ENCODE measurements around the gene TRMT44.

TRMT44 gene

DNA sequence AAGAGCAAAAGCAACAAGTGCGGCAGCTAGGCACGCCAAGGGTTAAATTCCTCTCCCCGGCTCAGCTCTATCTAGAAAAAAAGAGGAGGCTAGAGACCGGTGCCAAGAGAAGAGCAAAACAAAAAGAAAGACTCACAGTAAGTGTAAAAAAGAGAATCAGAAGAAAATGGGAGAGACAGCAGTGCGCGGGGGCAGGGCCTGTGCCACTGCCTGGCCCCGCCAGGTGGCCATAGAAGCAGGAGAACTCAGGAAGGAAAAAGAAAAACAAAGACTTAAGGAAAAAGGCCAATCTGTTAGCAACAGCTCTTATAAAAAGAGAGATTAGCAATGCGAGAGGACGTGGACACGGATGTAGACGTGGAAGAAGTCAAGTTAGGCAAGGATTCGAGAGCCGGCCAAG lies 3.3 kb upstream of the TRMT44 start:
- DNase-seq: no peak

GRCh38 chr4:8438743-8439142 lies 1.8 kb upstream of the TRMT44 start:
- DNase-seq: no peak

DNA sequence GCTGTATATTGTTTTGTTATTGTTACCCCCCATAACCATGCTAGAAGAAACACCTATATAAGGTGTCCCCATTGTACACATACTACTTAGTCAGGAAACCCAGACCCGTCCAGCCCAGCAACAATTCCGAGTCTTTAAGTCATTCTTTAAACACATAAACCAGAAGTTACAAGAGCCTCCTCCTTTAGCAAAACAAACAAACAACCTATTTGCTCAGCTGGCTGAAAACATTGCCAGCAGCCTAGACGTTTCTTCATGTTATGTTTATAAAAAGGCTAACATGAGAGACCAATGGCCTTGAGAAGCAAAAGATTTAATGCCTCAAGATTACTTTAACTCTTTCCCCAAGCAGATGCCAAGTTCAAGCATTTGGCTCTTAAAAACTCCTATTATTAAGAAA lies 1.4 kb upstream of the TRMT44 start:
- no peak for DNase-seq

GRCh38 chr4:8439914-8440491 lies 574 bp upstream of the TRMT44 start:
- DNase-seq: peak; percentile 3

DNA sequence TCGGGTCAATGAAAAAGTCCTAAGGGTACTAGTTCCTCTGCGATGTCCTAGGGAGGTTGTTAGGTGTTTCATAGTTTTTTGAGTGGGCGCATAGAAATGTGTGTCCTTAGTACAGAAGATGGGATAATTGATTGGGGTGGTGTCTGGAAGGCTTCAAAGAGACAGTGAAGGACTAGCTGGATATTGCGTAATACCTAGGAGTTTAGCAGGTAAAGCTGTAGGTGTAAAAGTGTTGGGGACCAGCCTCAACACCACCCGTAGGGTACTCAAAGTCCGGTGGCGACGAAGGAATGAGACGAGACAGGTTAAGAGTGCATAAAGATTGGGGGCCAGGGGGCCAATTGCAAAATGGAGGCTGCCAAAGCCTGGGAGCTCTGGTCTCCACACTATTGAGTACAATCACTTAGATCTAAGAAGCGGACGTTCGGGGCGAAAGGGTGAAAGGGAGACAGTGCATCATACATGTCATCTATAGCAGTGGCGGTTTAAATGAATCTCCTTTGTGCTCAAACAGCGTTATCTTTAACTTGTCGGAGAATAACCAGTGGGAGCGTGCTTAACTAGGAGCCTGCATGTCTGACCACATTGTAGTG lies 1.0 kb downstream of the TRMT44 start:
- no peak for DNase-seq

DNA sequence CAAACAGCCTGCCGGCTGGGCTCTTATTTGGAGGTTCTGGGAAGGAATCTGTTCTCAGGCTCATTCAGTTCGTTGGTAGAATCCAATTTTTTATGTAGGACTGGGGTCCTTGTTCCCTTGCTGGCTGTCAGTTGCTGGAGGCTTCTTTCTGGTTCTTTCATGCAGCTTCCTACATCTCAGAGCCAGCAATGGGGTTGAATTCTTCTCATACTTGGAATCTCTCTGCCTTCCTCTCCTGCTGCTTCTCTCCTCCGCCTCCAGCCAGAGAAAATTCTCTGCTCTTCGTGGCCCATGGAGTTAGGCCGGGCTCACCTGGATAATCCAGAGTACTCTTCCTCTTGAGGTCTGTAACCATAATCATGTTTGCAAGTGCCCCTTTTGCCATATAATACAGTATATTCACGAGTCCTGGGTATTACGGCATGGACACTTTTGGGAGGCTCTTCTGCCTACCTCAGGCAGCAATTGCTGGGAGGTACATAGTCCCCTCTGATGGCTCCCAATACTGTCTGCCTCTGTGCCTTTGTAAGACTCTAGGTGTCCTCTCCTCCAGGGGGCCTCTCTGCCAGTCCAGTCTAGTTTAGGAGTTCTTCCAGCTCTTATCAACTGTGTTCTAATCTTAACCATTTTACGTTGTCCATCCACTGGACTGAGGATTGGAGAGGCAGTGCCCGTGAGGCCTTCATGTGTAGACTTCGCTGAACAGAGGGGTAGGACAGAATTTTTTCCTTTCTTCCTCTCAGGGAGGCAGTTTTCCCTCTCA lies 2.2 kb downstream of the TRMT44 start:
- DNase-seq: no peak

DNA sequence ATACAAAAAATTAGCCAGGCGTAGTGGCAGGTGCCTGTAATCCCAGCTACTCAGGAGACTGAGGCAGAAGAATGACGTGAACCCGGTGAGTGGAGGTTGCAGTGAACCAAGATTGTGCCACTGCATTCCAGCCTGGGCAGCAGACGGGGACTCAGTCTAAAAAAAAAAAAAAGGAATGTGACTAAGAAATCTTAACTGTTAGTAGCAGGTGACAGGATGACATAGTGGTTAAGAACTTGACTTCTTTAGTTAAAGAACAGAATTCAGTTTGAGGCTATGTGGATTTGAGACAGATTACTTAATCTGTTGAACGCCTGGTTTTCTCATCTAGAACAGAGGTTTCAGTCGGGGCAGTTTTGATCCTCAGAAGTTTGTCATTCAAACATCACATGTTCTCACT lies 3.2 kb downstream of the TRMT44 start:
- no peak for DNase-seq

DNA sequence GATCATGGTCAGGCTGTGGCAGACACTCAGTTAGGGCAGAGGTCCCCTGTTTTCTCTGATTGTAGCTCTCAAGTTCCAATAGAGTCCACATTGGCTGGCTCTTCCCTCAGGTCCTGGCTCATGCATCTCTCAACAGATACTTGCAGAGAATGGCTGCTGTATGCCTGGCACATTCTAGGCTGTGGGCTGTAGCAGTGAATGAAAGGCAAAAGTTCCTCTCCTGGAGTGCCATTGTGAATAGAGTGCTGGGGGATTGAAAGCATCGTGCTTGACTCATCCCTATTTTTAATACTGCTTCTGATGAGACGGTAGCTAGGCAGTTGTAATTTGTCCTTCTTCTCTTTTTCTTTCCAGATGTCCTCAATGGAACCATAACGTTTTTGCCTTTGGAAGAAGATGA lies 5.5 kb downstream of the TRMT44 start:
- no peak for DNase-seq

- DNase-seq: no peak
Observed at GRCh38 chr4:8451440-8452182, 11.0 kb downstream of the TRMT44 start.

- no peak for DNase-seq
Observed at GRCh38 chr4:8453957-8454356, 13.4 kb downstream of the TRMT44 start.

DNA sequence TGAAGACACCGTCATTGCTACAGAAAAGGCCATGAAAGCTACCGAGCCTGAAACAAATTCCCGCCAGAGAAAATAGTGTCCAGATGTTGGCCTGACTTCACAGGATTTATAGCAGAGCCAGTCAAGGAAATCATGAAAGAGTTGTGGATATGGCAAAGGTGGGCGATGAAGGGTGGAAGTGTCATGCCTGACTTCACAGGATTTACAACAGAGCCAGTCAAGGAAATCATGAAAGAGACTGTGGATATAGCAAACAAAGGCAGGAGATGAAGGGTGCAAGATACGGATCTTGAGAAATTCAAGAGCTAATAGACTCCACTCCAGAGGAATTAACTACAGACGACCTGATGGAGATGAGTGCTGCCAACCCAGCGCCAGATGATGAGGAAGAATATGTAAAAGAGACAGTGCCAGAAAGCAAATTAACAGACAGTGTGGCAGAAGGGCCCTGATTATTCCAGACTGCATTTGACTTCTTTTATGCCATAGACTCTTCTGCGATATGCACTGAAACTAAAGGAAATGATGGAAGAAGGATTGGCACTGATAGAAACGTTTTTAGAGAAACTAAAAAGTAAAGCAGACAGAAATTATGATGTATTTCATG lies 17.2 kb downstream of the TRMT44 start:
- no peak for DNase-seq

GRCh38 chr4:8459867-8460445 lies 19.4 kb downstream of the TRMT44 start:
- DNase-seq: no peak

DNA sequence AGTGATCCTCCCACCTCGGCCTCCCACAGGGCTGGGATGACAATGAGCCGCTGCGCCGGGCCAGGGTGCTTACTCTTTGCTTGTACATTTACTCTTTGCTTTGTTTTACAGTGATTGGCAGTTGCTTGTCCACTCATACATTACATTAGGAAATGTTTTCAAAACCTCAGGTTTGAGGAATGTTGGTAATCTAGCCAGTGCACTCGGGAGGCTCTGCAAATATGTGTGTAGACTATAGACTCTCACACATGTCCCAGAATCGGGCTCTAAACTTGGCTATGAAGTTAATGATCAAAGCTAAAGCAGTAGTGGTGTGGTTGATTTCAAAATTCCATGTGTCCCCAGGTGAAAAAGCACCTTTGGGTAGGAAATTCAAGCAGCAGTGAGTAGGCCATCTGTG lies 20.5 kb downstream of the TRMT44 start:
- DNase-seq: no peak

GRCh38 chr4:8461616-8462015 lies 21.0 kb downstream of the TRMT44 start:
- no peak for DNase-seq

GRCh38 chr4:8463811-8464210 lies 23.2 kb downstream of the TRMT44 start:
- DNase-seq: no peak

DNA sequence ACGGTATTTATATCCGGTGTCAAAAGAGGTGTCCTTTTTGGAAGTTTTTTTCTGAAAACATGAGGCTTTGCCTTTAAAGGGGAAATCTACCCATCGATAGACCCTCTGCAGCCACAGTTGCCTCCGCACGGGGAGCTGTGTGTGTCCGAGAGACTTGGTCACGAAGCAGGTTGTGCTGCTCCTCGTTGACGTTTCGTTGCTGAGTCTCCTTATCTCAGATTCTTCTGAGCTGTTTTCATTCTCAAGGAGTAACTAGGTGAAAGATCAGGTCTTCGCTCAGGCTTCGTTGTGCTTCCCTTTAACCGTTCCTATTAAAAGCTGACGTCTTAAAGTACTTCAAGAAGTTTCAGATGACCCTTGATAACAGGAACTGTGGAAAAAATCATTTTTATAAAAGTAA lies 23.8 kb downstream of the TRMT44 start:
- DNase-seq: no peak

DNA sequence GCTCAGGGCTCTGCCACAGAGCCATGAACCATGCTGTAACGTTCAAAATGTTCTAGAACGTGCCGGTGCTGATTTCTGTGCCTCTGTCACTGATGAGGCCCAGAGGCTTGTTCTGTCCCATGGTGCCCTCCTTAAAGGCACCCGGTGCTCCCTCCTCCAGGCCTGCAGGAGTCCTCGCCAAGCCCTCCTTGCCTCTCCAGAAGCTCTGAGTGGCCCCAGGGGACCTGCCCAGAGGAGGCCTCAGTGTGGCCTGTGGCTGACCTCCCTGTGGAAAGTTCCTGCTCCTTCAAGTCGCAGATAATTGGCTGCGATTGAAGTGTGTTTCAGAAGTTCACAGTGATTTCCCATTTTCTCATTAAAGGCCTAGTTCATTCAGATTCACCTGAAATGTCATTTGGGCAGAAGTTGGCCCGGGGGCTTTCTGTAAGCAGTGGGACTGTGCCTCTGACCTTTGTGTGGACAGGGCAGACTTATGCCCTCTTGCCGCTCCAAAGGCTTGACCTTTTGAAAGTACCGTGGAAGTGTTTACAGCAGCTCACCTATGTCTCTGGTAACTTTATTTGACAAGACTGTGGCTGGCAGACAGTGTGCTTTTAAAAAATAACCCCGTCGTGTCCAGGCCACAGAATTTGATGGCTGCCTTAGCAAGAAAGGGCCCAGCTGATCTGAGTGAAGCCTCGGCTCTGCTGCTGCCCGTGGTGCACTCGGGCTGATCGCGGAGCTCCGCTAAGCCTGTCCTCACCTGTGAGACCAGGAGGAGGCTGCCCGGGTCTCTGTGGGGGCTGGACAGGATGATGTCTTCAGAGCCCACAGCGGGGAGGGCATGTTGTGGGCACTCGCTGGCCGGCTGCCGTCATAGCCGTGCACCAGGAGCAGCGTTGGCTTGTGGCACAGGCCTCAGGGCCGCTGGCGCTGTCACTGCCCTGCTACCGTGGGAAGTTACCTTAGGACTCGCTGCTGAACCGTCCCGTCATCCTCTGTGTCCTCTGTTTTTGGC lies 25.3 kb downstream of the TRMT44 start:
- DNase-seq: no peak

DNA sequence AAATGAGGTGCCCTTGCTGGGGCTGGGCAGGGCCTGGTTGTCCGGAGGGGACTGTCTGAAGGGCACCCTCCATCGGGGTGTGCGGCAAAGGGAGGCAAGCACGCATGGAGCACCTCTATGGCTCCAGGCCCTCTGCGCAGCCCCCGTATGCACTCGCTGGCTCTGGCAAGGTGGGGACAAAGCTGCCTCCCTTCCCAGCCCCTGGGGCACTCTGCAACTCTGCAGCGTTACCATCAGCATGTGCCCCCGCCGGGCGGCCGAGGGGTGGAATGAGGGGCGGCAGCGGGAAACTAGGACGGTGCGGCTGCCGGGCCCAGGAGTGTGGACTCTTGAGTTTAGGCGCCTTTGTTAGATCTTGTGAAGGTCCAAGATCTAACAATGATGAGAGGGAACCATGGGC lies 26.4 kb downstream of the TRMT44 start:
- DNase-seq: no peak

- no peak for DNase-seq
Observed at GRCh38 chr4:8468746-8469535, 28.4 kb downstream of the TRMT44 start.

- no peak for DNase-seq
Observed at GRCh38 chr4:8469550-8469949, 29.0 kb downstream of the TRMT44 start.

All from NCI-H2171 (cell line).